ENCODE data around the gene ATPAF2. TPM values are rescaled to one million over a fixed set of nuclear protein-coding genes. Genes with fewer than 3 reads are reported as not detected.

Gene ATPAF2
- polyA plus RNA-seq, 1 donor = 24.8 TPM

- Histone ChIP-seq H3K4me3 (ENCODE audit: low read length) (no peak overlapping the region), H3K27me3 (ENCODE audit: control insufficient read depth, insufficient read depth, low read length) (no peaks in the 10 kb centered on the region), H3K27ac (ENCODE audit: low read length) (no peak overlapping the region), H3K9me3 (ENCODE audit: control insufficient read depth, low read depth, low read length) (no peaks in the 10 kb centered on the region), H3K4me1 (ENCODE audit: control insufficient read depth, insufficient read depth, low read length) (no peaks in the 10 kb centered on the region), H3K36me3 (ENCODE audit: control insufficient read depth, insufficient read depth, low read length) (peaks cover 23% of the 10 kb centered on the region)
- DNase-seq = no peak
- WGBS (ENCODE audit: insufficient coverage, low lambda C conversion rate) = no CpG with 5 or more reads among the region's 2 CpGs
Observed at GRCh38 chr17:18069101-18069500, 30.1 kb upstream of the ATPAF2 start.

- no peak overlapping the region for H3K4me3 ChIP-seq (ENCODE audit: low read length)
- no peak for DNase-seq
- WGBS (ENCODE audit: insufficient coverage, low lambda C conversion rate) = no CpG with 5 or more reads among the region's 4 CpGs
- H3K36me3 ChIP-seq (ENCODE audit: control insufficient read depth, insufficient read depth, low read length) = peaks cover 35% of the 10 kb centered on the region
- H3K27me3 ChIP-seq (ENCODE audit: control insufficient read depth, insufficient read depth, low read length) = no peaks in the 10 kb centered on the region
- H3K9me3 ChIP-seq (ENCODE audit: control insufficient read depth, low read depth, low read length) = no peaks in the 10 kb centered on the region
- no peak overlapping the region for H3K27ac ChIP-seq (ENCODE audit: low read length)
- no peaks in the 10 kb centered on the region for H3K4me1 ChIP-seq (ENCODE audit: control insufficient read depth, insufficient read depth, low read length)
Observed at GRCh38 chr17:18066866-18067265, 27.9 kb upstream of the ATPAF2 start.

- no peaks in the 10 kb centered on the region for H3K27me3 ChIP-seq (ENCODE audit: control insufficient read depth, insufficient read depth, low read length)
Observed at GRCh38 chr17:18065546-18065945, 26.6 kb upstream of the ATPAF2 start.

GRCh38 chr17:18064053-18064452 is 25.1 kb upstream of the ATPAF2 start:
- Histone ChIP-seq H3K27me3 (ENCODE audit: control insufficient read depth, insufficient read depth, low read length) (no peaks in the 10 kb centered on the region), H3K4me1 (ENCODE audit: control insufficient read depth, insufficient read depth, low read length) (no peaks in the 10 kb centered on the region), H3K27ac (ENCODE audit: low read length) (no peak overlapping the region), H3K9me3 (ENCODE audit: control insufficient read depth, low read depth, low read length) (no peaks in the 10 kb centered on the region), H3K4me3 (ENCODE audit: low read length) (no peak overlapping the region), H3K36me3 (ENCODE audit: control insufficient read depth, insufficient read depth, low read length) (peaks cover 51% of the 10 kb centered on the region)
- no CpG with 5 or more reads among the region's 2 CpGs for WGBS (ENCODE audit: insufficient coverage, low lambda C conversion rate)
- no peak for DNase-seq

More at GRCh38 chr17:18065546-18065945, 26.6 kb upstream of the ATPAF2 start:
- DNase-seq = no peak
- Histone ChIP-seq H3K4me3 (ENCODE audit: low read length) (no peak overlapping the region), H3K4me1 (ENCODE audit: control insufficient read depth, insufficient read depth, low read length) (no peaks in the 10 kb centered on the region), H3K36me3 (ENCODE audit: control insufficient read depth, insufficient read depth, low read length) (peaks cover 45% of the 10 kb centered on the region), H3K9me3 (ENCODE audit: control insufficient read depth, low read depth, low read length) (no peaks in the 10 kb centered on the region), H3K27ac (ENCODE audit: low read length) (no peak overlapping the region)
- WGBS (ENCODE audit: insufficient coverage, low lambda C conversion rate) = no CpG with 5 or more reads among the region's 11 CpGs

- no CpG with 5 or more reads among the region's 5 CpGs for WGBS (ENCODE audit: insufficient coverage, low lambda C conversion rate)
- peaks cover 51% of the 10 kb centered on the region for H3K36me3 ChIP-seq (ENCODE audit: control insufficient read depth, insufficient read depth, low read length)
Observed at GRCh38 chr17:18059283-18059682, 20.3 kb upstream of the ATPAF2 start.

GRCh38 chr17:18056214-18056613 is 17.2 kb upstream of the ATPAF2 start:
- 80% methylated on average over 1 of the region's 3 CpGs for WGBS (ENCODE audit: insufficient coverage, low lambda C conversion rate)
- Histone ChIP-seq H3K4me3 (ENCODE audit: low read length) (no peak overlapping the region), H3K4me1 (ENCODE audit: control insufficient read depth, insufficient read depth, low read length) (no peaks in the 10 kb centered on the region), H3K27ac (ENCODE audit: low read length) (no peak overlapping the region), H3K36me3 (ENCODE audit: control insufficient read depth, insufficient read depth, low read length) (peaks cover 34% of the 10 kb centered on the region), H3K9me3 (ENCODE audit: control insufficient read depth, low read depth, low read length) (no peaks in the 10 kb centered on the region), H3K27me3 (ENCODE audit: control insufficient read depth, insufficient read depth, low read length) (no peaks in the 10 kb centered on the region)
- DNase-seq = no peak

More at GRCh38 chr17:18059283-18059682, 20.3 kb upstream of the ATPAF2 start:
- no peaks in the 10 kb centered on the region for H3K4me1 ChIP-seq (ENCODE audit: control insufficient read depth, insufficient read depth, low read length)
- no peaks in the 10 kb centered on the region for H3K9me3 ChIP-seq (ENCODE audit: control insufficient read depth, low read depth, low read length)
- H3K27ac ChIP-seq (ENCODE audit: low read length) = no peak overlapping the region
- H3K4me3 ChIP-seq (ENCODE audit: low read length) = no peak overlapping the region
- H3K27me3 ChIP-seq (ENCODE audit: control insufficient read depth, insufficient read depth, low read length) = no peaks in the 10 kb centered on the region
- no peak for DNase-seq

- Histone ChIP-seq H3K27me3 (ENCODE audit: control insufficient read depth, insufficient read depth, low read length) (no peaks in the 10 kb centered on the region), H3K27ac (ENCODE audit: low read length) (no peak overlapping the region), H3K36me3 (ENCODE audit: control insufficient read depth, insufficient read depth, low read length) (peaks cover 31% of the 10 kb centered on the region), H3K4me1 (ENCODE audit: control insufficient read depth, insufficient read depth, low read length) (no peaks in the 10 kb centered on the region), H3K4me3 (ENCODE audit: low read length) (no peak overlapping the region), H3K9me3 (ENCODE audit: control insufficient read depth, low read depth, low read length) (no peaks in the 10 kb centered on the region)
- DNase-seq = no peak
- no CpG with 5 or more reads among the region's 6 CpGs for WGBS (ENCODE audit: insufficient coverage, low lambda C conversion rate)
Observed at GRCh38 chr17:18055597-18055996, 16.6 kb upstream of the ATPAF2 start.

- H3K4me3 ChIP-seq (ENCODE audit: low read length) = no peak overlapping the region
- peaks cover 1% of the 10 kb centered on the region for H3K4me1 ChIP-seq (ENCODE audit: control insufficient read depth, insufficient read depth, low read length)
- no peak overlapping the region for H3K27ac ChIP-seq (ENCODE audit: low read length)
- H3K36me3 ChIP-seq (ENCODE audit: control insufficient read depth, insufficient read depth, low read length) = peaks cover 20% of the 10 kb centered on the region
- DNase-seq = no peak
- H3K27me3 ChIP-seq (ENCODE audit: control insufficient read depth, insufficient read depth, low read length) = no peaks in the 10 kb centered on the region
- H3K9me3 ChIP-seq (ENCODE audit: control insufficient read depth, low read depth, low read length) = no peaks in the 10 kb centered on the region
- WGBS (ENCODE audit: insufficient coverage, low lambda C conversion rate) = no CpG with 5 or more reads among the region's 3 CpGs
Observed at GRCh38 chr17:18045691-18046350, 6.9 kb upstream of the ATPAF2 start.

- no peak overlapping the region for H3K4me3 ChIP-seq (ENCODE audit: low read length)
- peaks cover 20% of the 10 kb centered on the region for H3K36me3 ChIP-seq (ENCODE audit: control insufficient read depth, insufficient read depth, low read length)
- WGBS (ENCODE audit: insufficient coverage, low lambda C conversion rate) = no CpG with 5 or more reads among the region's 3 CpGs
Observed at GRCh38 chr17:18044609-18045008, 5.6 kb upstream of the ATPAF2 start.

GRCh38 chr17:18043491-18043890 is 4.5 kb upstream of the ATPAF2 start:
- Histone ChIP-seq H3K4me1 (ENCODE audit: control insufficient read depth, insufficient read depth, low read length) (peaks cover 9% of the 10 kb centered on the region), H3K4me3 (ENCODE audit: low read length) (no peak overlapping the region), H3K36me3 (ENCODE audit: control insufficient read depth, insufficient read depth, low read length) (peaks cover 20% of the 10 kb centered on the region), H3K9me3 (ENCODE audit: control insufficient read depth, low read depth, low read length) (no peaks in the 10 kb centered on the region), H3K27ac (ENCODE audit: low read length) (no peak overlapping the region), H3K27me3 (ENCODE audit: control insufficient read depth, insufficient read depth, low read length) (no peaks in the 10 kb centered on the region)
- no peak for DNase-seq
- WGBS (ENCODE audit: insufficient coverage, low lambda C conversion rate) = no CpG with 5 or more reads among the region's 1 CpG

More at GRCh38 chr17:18044609-18045008, 5.6 kb upstream of the ATPAF2 start:
- H3K9me3 ChIP-seq (ENCODE audit: control insufficient read depth, low read depth, low read length) = no peaks in the 10 kb centered on the region
- no peak for DNase-seq
- no peak overlapping the region for H3K27ac ChIP-seq (ENCODE audit: low read length)
- no peaks in the 10 kb centered on the region for H3K27me3 ChIP-seq (ENCODE audit: control insufficient read depth, insufficient read depth, low read length)
- peaks cover 9% of the 10 kb centered on the region for H3K4me1 ChIP-seq (ENCODE audit: control insufficient read depth, insufficient read depth, low read length)

GRCh38 chr17:18042983-18043382 is 4.0 kb upstream of the ATPAF2 start:
- WGBS (ENCODE audit: insufficient coverage, low lambda C conversion rate) = 61% methylated on average over 3 of the region's 8 CpGs

More at GRCh38 chr17:18042983-18043382, 4.0 kb upstream of the ATPAF2 start:
- no peaks in the 10 kb centered on the region for H3K9me3 ChIP-seq (ENCODE audit: control insufficient read depth, low read depth, low read length)
- no peaks in the 10 kb centered on the region for H3K27me3 ChIP-seq (ENCODE audit: control insufficient read depth, insufficient read depth, low read length)
- H3K27ac ChIP-seq (ENCODE audit: low read length) = no peak overlapping the region
- no peak overlapping the region for H3K4me3 ChIP-seq (ENCODE audit: low read length)
- peaks cover 14% of the 10 kb centered on the region for H3K4me1 ChIP-seq (ENCODE audit: control insufficient read depth, insufficient read depth, low read length)
- DNase-seq = no peak
- H3K36me3 ChIP-seq (ENCODE audit: control insufficient read depth, insufficient read depth, low read length) = peaks cover 20% of the 10 kb centered on the region
